Measurements from ENCODE around the gene SLC39A10. TPM values are rescaled to one million over a fixed set of nuclear protein-coding genes. Genes with fewer than 3 reads are reported as not detected.

The SLC39A10 gene
- total RNA-seq (32.3 and 57.0 TPM in 2 replicates), polyA plus RNA-seq (38.0 and 61.3 TPM in 2 replicates)

DNA sequence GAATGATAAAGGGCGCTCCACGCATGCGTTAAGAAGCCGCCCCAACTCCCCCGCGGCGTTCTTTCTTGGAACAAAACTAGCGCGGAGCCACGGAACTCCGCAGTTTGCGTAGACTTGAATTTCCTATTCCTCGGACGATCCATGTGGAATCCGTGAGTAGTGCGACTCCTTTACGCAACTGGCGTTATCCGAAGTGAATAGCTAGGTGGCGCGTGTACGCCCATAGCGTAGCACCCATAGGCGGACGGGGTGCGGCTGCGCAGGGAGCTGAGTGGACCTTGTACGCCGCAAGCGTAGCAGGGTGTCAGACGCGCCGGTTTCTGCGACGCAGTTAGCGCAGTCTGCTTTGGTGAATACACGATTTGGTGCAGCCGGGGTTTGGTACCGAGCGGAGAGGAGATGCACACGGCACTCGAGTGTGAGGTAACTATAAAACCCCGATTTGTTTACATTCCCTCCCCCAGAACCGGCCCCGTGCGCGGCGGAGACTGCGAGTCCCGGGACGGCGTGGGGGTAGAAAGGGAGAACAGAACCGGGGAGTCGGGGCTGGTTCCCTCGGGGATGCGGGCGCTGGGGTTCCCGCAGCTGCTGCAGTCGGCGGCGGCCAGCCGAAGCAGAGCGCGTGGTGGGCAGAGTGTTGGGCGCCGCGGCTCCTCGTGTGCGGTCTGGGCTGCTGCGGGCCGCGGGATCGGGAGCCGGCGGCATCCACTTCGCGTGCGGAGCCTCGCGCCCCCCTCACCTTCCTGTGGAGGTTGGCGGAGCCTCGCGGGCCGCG, at the start of gene SLC39A10:
TSS of gene SLC39A10 (plus strand) at position 368 of the 775 bp plus-strand sequence. CDS start 22,817 bp downstream, outside the sequence.
- H3K27ac ChIP-seq, result peak within 1 kb of the TSS; percentile 93
- no peaks in the 10 kb centered on the region for H3K9me3 ChIP-seq (ENCODE audit: low read depth)
- H3K36me3 ChIP-seq, result no peaks in the 10 kb centered on the region
- H3K27me3 ChIP-seq, result no peaks in the 10 kb centered on the region
- H3K4me3 ChIP-seq, result peak within 1 kb of the TSS; percentile 88
- TF ChIP-seq, protein P1, sequence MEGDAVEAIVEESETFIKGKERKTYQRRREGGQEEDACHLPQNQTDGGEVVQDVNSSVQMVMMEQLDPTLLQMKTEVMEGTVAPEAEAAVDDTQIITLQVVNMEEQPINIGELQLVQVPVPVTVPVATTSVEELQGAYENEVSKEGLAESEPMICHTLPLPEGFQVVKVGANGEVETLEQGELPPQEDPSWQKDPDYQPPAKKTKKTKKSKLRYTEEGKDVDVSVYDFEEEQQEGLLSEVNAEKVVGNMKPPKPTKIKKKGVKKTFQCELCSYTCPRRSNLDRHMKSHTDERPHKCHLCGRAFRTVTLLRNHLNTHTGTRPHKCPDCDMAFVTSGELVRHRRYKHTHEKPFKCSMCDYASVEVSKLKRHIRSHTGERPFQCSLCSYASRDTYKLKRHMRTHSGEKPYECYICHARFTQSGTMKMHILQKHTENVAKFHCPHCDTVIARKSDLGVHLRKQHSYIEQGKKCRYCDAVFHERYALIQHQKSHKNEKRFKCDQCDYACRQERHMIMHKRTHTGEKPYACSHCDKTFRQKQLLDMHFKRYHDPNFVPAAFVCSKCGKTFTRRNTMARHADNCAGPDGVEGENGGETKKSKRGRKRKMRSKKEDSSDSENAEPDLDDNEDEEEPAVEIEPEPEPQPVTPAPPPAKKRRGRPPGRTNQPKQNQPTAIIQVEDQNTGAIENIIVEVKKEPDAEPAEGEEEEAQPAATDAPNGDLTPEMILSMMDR (IDR thresholded peaks at IDR 0.05; ENCODE audit: low read depth, low read length), result no peak
- H3K4me1 ChIP-seq (ENCODE audit: low read depth), result peaks cover 15% of the 10 kb centered on the region
- DNase-seq (ENCODE audit: low read depth in 1 of 2, low spot score in 1 of 2), result peak; percentile 96 to 99

GRCh38 chr2:195608768-195609454, 48.1 kb upstream of the SLC39A10 start:
- Histone ChIP-seq H3K27ac (no peak overlapping the region), H3K27me3 (no peaks in the 10 kb centered on the region), H3K4me1 (ENCODE audit: low read depth) (peaks cover 13% of the 10 kb centered on the region), H3K36me3 (no peaks in the 10 kb centered on the region), H3K9me3 (ENCODE audit: low read depth) (no peaks in the 10 kb centered on the region), H3K4me3 (no peak overlapping the region)
- TF ChIP-seq, protein P1 (IDR thresholded peaks at IDR 0.05; ENCODE audit: low read depth, low read length), result no peak
- no peak for DNase-seq (ENCODE audit: low read depth in 1 of 2, low spot score in 1 of 2)

DNA sequence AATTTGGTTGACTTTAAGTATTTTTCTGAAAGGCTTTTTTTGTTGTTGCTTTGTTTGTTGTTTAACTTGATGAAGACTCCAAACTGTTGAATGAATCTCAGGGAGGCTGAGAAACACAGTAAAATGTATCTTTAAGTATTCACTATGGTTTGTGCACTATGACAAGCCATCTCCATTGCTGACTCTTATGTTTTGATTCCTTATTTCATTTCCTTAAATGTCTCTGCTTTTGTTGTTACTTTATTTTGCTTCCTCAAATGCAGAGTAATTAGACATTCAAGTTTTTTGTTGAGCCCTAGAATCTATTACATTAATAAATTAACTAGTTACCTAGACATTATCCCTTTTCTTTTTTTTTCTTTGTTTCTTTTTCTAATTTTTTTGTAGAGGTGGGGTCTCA, 46.3 kb upstream of the SLC39A10 start:
- Histone ChIP-seq H3K4me1 (ENCODE audit: low read depth) (peaks cover 17% of the 10 kb centered on the region), H3K27ac (no peak overlapping the region)
- TF ChIP-seq, protein P1 (IDR thresholded peaks at IDR 0.05; ENCODE audit: low read depth, low read length), result no peak

GRCh38 chr2:195612611-195613495, 44.2 kb upstream of the SLC39A10 start:
- H3K4me3 ChIP-seq, result peak overlapping the region; percentile 15

More for the DNA sequence above, 46.3 kb upstream of the SLC39A10 start:
- no peak overlapping the region for H3K4me3 ChIP-seq
- no peak for DNase-seq (ENCODE audit: low read depth in 1 of 2, low spot score in 1 of 2)
- H3K36me3 ChIP-seq, result no peaks in the 10 kb centered on the region
- no peaks in the 10 kb centered on the region for H3K9me3 ChIP-seq (ENCODE audit: low read depth)
- H3K27me3 ChIP-seq, result no peaks in the 10 kb centered on the region

More at GRCh38 chr2:195612611-195613495, 44.2 kb upstream of the SLC39A10 start:
- Histone ChIP-seq H3K36me3 (no peaks in the 10 kb centered on the region), H3K27me3 (no peaks in the 10 kb centered on the region), H3K4me1 (ENCODE audit: low read depth) (peaks cover 17% of the 10 kb centered on the region), H3K9me3 (ENCODE audit: low read depth) (no peaks in the 10 kb centered on the region), H3K27ac (peak overlapping the region; percentile 90)
- TF ChIP-seq, protein P1 (IDR thresholded peaks at IDR 0.05; ENCODE audit: low read depth, low read length), result no peak
- DNase-seq (ENCODE audit: low read depth in 1 of 2, low spot score in 1 of 2), result peak; percentile 76 to 87

All from cardiac muscle cell (in vitro differentiated cells and primary cell).